ENCODE results near the gene TTC38. TPM values are rescaled to one million over a fixed set of nuclear protein-coding genes. Genes with fewer than 3 reads are reported as not detected.

The TTC38 gene
- total RNA-seq, 1 experiment from 2014 or later, result 26.8 TPM

GRCh38 chr22:46288846-46289243 is 21.0 kb downstream of the TTC38 start:
- no TSS peak for BruUV-seq (replicated peaks)
- POLR2A ChIA-PET (ENCODE audit: unreplicated experiment), result no interaction called here
- no peak overlapping the region for H3K9ac ChIP-seq (ENCODE audit: low read length)

GRCh38 chr22:46289244-46289891 is 21.6 kb downstream of the TTC38 start:
- ChIA-PET POLR2A (ENCODE audit: unreplicated experiment) (no interaction called here), CTCF (no interaction called here)
- BruUV-seq (replicated peaks), result no TSS peak
- H3K79me2 ChIP-seq (ENCODE audit: low read length), result no peaks in the 10 kb centered on the region
- no peak overlapping the region for H3K4me3 ChIP-seq (ENCODE audit: low read length)
- no peak overlapping the region for H3K4me2 ChIP-seq (ENCODE audit: low read length)
- H3K36me3 ChIP-seq (ENCODE audit: low read depth, low read length), result no peaks in the 10 kb centered on the region
- H3F3A ChIP-seq (ENCODE audit: low read length, unreplicated experiment), result no peaks in the 10 kb centered on the region
- no peaks in the 10 kb centered on the region for H3K4me1 ChIP-seq (ENCODE audit: insufficient read depth, low read length)
- no peak for ATAC-seq
- no peak overlapping the region for H3K27ac ChIP-seq (ENCODE audit: low read length)
- H3K9me2 ChIP-seq (replicated peaks; ENCODE audit: low read length), result no peaks in the 10 kb centered on the region
- H3K27me3 ChIP-seq (ENCODE audit: low read length), result no peaks in the 10 kb centered on the region
- no peak for DNase-seq
- intact Hi-C loops (cut with micrococcal nuclease), result no loop called here
- H3K9ac ChIP-seq (ENCODE audit: low read length), result no peak overlapping the region
- no peaks in the 10 kb centered on the region for H3K9me3 ChIP-seq (ENCODE audit: low read length)
- TF ChIP-seq, protein P1, sequence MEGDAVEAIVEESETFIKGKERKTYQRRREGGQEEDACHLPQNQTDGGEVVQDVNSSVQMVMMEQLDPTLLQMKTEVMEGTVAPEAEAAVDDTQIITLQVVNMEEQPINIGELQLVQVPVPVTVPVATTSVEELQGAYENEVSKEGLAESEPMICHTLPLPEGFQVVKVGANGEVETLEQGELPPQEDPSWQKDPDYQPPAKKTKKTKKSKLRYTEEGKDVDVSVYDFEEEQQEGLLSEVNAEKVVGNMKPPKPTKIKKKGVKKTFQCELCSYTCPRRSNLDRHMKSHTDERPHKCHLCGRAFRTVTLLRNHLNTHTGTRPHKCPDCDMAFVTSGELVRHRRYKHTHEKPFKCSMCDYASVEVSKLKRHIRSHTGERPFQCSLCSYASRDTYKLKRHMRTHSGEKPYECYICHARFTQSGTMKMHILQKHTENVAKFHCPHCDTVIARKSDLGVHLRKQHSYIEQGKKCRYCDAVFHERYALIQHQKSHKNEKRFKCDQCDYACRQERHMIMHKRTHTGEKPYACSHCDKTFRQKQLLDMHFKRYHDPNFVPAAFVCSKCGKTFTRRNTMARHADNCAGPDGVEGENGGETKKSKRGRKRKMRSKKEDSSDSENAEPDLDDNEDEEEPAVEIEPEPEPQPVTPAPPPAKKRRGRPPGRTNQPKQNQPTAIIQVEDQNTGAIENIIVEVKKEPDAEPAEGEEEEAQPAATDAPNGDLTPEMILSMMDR (conservative IDR thresholded peaks at IDR 0.05; ENCODE audit: low read depth, low read length), result no peak
- TF ChIP-seq EZH2phosphoT487 (IDR thresholded peaks at IDR 0.05; ENCODE audit: borderline replicate concordance, low read length) (no peak), EZH2 (IDR thresholded peaks at IDR 0.05; ENCODE audit: low read length, unreplicated experiment) (no peak)
- no peaks in the 10 kb centered on the region for H4K20me1 ChIP-seq (ENCODE audit: low read length)
- no peak overlapping the region for H2AFZ ChIP-seq (ENCODE audit: low read length)

More at GRCh38 chr22:46288846-46289243, 21.0 kb downstream of the TTC38 start:
- no peaks in the 10 kb centered on the region for H3K79me2 ChIP-seq (ENCODE audit: low read length)
- H3K36me3 ChIP-seq (ENCODE audit: low read depth, low read length), result no peaks in the 10 kb centered on the region; the same call in 1 of the 2 replicates
- H3K9me3 ChIP-seq (ENCODE audit: low read length), result no peaks in the 10 kb centered on the region
- H3K4me3 ChIP-seq (ENCODE audit: low read length), result no peak overlapping the region
- H3K9me2 ChIP-seq (replicated peaks; ENCODE audit: low read length), result no peaks in the 10 kb centered on the region
- no peak for TF ChIP-seq EZH2phosphoT487 (IDR thresholded peaks at IDR 0.05; ENCODE audit: borderline replicate concordance, low read length)
- no peak for TF ChIP-seq EZH2 (IDR thresholded peaks at IDR 0.05; ENCODE audit: low read length, unreplicated experiment)
- TF ChIP-seq, protein P1 (conservative IDR thresholded peaks at IDR 0.05; ENCODE audit: low read depth, low read length), result no peak
- intact Hi-C loops (cut with micrococcal nuclease), result no loop called here
- H3F3A ChIP-seq (ENCODE audit: low read length, unreplicated experiment), result no peaks in the 10 kb centered on the region
- no peaks in the 10 kb centered on the region for H3K4me1 ChIP-seq (ENCODE audit: insufficient read depth, low read length)
- no peaks in the 10 kb centered on the region for H4K20me1 ChIP-seq (ENCODE audit: low read length)
- no peak overlapping the region for H3K27ac ChIP-seq (ENCODE audit: low read length)
- no peak for ATAC-seq
- no peak overlapping the region for H3K4me2 ChIP-seq (ENCODE audit: low read length)
- CTCF ChIA-PET, result no interaction called here
- H2AFZ ChIP-seq (ENCODE audit: low read length), result no peak overlapping the region
- DNase-seq, result no peak
- no peaks in the 10 kb centered on the region for H3K27me3 ChIP-seq (ENCODE audit: low read length)

DNA sequence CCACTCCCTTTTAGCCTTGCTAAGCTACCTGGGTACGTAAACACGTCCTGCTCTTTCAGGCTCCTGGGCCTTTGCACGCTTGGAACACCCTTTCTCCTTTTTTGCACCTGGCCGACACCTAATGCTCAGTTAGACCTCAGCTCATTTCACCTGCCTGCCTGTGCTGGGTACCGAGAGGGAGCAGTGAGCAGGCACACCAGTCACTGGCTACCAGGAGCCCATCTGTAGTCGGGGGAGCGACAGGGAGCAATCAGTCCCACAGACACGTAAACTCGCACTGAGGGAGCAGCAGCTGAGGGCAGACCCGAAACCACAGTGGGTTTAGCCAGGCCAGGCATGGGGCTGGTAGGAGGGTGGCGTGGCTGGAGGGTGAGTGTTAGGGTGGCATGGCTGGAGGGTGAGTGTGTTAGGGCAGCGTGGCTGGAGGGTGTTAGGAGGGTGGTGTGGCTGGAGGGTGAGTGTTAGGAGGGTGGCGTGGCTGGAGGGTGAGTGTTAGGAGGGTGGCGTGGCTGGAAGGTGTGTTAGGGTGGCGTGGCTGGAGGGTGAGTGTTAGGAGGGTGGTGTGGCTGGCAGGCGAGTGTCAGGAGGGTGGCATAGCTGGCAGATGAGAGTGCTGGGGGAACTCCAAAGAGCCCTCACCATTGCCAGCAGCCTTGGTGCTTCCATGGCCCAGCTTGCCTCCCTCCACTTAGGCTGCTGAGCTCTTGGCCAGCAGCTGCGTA is 22.5 kb downstream of the TTC38 start:
- H3K4me2 ChIP-seq (ENCODE audit: low read length), result no peak overlapping the region
- H3K4me3 ChIP-seq (ENCODE audit: low read length), result no peak overlapping the region
- no peak for TF ChIP-seq EZH2 (IDR thresholded peaks at IDR 0.05; ENCODE audit: low read length, unreplicated experiment)
- TF ChIP-seq, protein P1 (conservative IDR thresholded peaks at IDR 0.05; ENCODE audit: low read depth, low read length), result no peak
- no peak for TF ChIP-seq EZH2phosphoT487 (IDR thresholded peaks at IDR 0.05; ENCODE audit: borderline replicate concordance, low read length)
- intact Hi-C loops (cut with micrococcal nuclease), result no loop called here
- H3K9ac ChIP-seq (ENCODE audit: low read length), result no peak overlapping the region
- H3K9me2 ChIP-seq (replicated peaks; ENCODE audit: low read length), result no peaks in the 10 kb centered on the region
- BruUV-seq (replicated peaks), result no TSS peak
- POLR2A ChIA-PET (ENCODE audit: unreplicated experiment), result no interaction called here
- H3K4me1 ChIP-seq (ENCODE audit: insufficient read depth, low read length), result no peaks in the 10 kb centered on the region
- H3K27me3 ChIP-seq (ENCODE audit: low read length), result no peaks in the 10 kb centered on the region
- no peak for ATAC-seq
- H4K20me1 ChIP-seq (ENCODE audit: low read length), result no peaks in the 10 kb centered on the region
- no peak overlapping the region for H3K27ac ChIP-seq (ENCODE audit: low read length)
- H3K9me3 ChIP-seq (ENCODE audit: low read length), result no peaks in the 10 kb centered on the region
- H3K79me2 ChIP-seq (ENCODE audit: low read length), result no peaks in the 10 kb centered on the region
- CTCF ChIA-PET, result no interaction called here
- no peaks in the 10 kb centered on the region for H3F3A ChIP-seq (ENCODE audit: low read length, unreplicated experiment)
- no peaks in the 10 kb centered on the region for H3K36me3 ChIP-seq (ENCODE audit: low read depth, low read length)
- no peak for DNase-seq
- H2AFZ ChIP-seq (ENCODE audit: low read length), result no peak overlapping the region

Data from PC-3 (cell line).